ENCODE measurements around the gene PCK2. TPM values are rescaled to one million over a fixed set of nuclear protein-coding genes. Genes with fewer than 3 reads are reported as not detected.

The PCK2 gene
- polyA plus RNA-seq, 2 of the 4 experiments (the other 2 are of a cell fraction): 16.9 to 60.2 TPM

DNA sequence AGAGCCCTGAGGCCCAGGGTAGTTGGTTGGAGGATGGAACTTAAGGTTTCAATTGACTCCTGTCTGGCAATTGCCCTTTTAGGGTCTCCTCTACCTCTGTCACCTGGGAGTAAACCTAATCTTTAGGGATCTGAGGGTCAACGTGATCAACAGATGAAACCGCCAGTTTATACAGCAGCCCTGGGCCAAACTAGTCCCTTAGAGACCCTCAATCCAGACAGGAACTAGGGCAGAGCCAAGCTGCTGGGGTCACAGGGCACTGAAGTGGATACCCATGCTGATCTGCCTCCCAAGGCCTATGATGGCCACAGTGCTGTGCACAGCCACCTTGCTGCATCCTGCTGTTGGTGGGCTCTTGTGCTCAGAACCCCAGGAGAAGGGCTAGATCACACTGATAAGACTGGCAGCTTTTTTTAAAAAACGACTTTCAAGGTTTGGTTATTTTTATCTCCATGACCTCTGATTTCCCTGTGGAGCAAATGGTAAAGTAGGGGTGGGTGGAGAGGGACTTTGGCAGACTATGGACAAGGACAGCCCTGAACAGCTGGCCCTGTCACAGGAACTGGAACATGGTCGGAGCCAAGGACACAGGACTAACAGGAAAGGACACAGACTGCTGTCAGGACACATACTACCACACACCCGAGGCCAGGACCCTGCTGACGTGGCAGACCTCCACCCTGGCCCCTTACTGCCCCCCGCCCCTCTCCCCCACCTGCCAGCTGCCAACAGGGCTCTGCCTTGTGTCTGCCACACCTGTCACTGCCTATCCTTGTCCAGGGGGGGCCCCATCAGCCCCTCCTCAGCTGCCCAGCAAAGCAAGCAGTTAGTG, 36.8 kb downstream of the PCK2 start:
- WGBS (ENCODE audit: missing lambda C conversion rate): 50% methylated on average over 5 of the region's 7 CpGs
- ATAC-seq (no peak), DNase-seq (ENCODE audit: low read depth in 1 of 2, low spot score in 1 of 2) (no peak), FAIRE-seq (no peak)
- H3K4me2 ChIP-seq: no peak overlapping the region
- ChIA-PET POLR2A (no interaction called here), CTCF (interaction anchor here (0.7 to 2.4 kb wide), 4 partner anchors 10 to 30 kb away, joined by 4 to 8 read pairs (median 4); partner anchors contain the start of genes IRF9 and NRL)
- no peak overlapping the region for H3K27ac ChIP-seq
- peaks cover 5% of the 10 kb centered on the region; the same call in 1 of the 3 replicates for H3K4me1 ChIP-seq
- H3K4me3 ChIP-seq: no peak overlapping the region
- no peaks in the 10 kb centered on the region for H3K9me3 ChIP-seq
- TF ChIP-seq, protein P1, sequence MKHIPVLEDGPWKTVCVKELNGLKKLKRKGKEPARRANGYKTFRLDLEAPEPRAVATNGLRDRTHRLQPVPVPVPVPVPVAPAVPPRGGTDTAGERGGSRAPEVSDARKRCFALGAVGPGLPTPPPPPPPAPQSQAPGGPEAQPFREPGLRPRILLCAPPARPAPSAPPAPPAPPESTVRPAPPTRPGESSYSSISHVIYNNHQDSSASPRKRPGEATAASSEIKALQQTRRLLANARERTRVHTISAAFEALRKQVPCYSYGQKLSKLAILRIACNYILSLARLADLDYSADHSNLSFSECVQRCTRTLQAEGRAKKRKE (CRISPR knock-in tag; IDR thresholded peaks at IDR 0.05; ENCODE audit: low read depth): no peak
- TF ChIP-seq HOXB13 (CRISPR knock-in tag; IDR thresholded peaks at IDR 0.05; ENCODE audit: low read depth) (no peak), SMC3 (IDR thresholded peaks at IDR 0.05) (no peak), POLR2AphosphoS2 (conservative IDR thresholded peaks at IDR 0.05; ENCODE audit: low read length) (no peak), JUN (IDR thresholded peaks at IDR 0.05) (no peak), ZSCAN20 (CRISPR knock-in tag; IDR thresholded peaks at IDR 0.05) (no peak), RNF2 (IDR thresholded peaks at IDR 0.05; ENCODE audit: borderline replicate concordance, low read depth) (no peak), BHLHE40 (IDR thresholded peaks at IDR 0.05; ENCODE audit: low read depth, low read length) (no peak), PHF8 (IDR thresholded peaks at IDR 0.05; ENCODE audit: borderline replicate concordance, low read depth) (no peak), RAD21 (conservative IDR thresholded peaks at IDR 0.05 in 1 of 2, IDR thresholded peaks at IDR 0.05 in 1 of 2) (no peak), CEBPB (IDR thresholded peaks at IDR 0.05) (no peak), EP300 (IDR thresholded peaks at IDR 0.05) (no peak), SREBF2 (IDR thresholded peaks at IDR 0.05) (no peak)
- TF ChIP-seq, protein P2, sequence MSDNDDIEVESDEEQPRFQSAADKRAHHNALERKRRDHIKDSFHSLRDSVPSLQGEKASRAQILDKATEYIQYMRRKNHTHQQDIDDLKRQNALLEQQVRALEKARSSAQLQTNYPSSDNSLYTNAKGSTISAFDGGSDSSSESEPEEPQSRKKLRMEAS (IDR thresholded peaks at IDR 0.05): no peak

- FAIRE-seq (no peak), ATAC-seq (no peak), DNase-seq (ENCODE audit: low read depth in 1 of 2, low spot score in 1 of 2) (no peak)
- peaks cover 5% of the 10 kb centered on the region; the same call in 2 of the 3 replicates for H3K4me1 ChIP-seq
- ChIA-PET POLR2A (no interaction called here), CTCF (interaction anchor here (1.3 to 2.4 kb wide), 3 partner anchors 10 to 23 kb away, joined by 4 to 8 read pairs (median 5); partner anchors contain the start of gene NRL)
- no peak overlapping the region for H3K27ac ChIP-seq
- no peak overlapping the region for H3K4me2 ChIP-seq
- 82% methylated on average over 10 of the region's 15 CpGs for WGBS (ENCODE audit: missing lambda C conversion rate)
- TF ChIP-seq PHF8 (IDR thresholded peaks at IDR 0.05; ENCODE audit: borderline replicate concordance, low read depth) (no peak), GATA3 (IDR thresholded peaks at IDR 0.05; ENCODE audit: borderline replicate concordance) (no peak)
- no peaks in the 10 kb centered on the region for H3K9me3 ChIP-seq
- no peak overlapping the region for H3K4me3 ChIP-seq
Measured at GRCh38 chr14:24131549-24131966, 37.4 kb downstream of the PCK2 start.

GRCh38 chr14:24132061-24132685, 38.1 kb downstream of the PCK2 start:
- Histone ChIP-seq H3K4me2 (no peak overlapping the region), H3K4me1 (peaks cover 11% of the 10 kb centered on the region; the same call in 2 of the 3 replicates), H3K27ac (no peak overlapping the region), H3K4me3 (no peak overlapping the region), H3K9me3 (no peaks in the 10 kb centered on the region)
- CTCF ChIA-PET: interaction anchor here (1.3 to 2.4 kb wide), 4 partner anchors 11 to 574 kb away, joined by 3 to 8 read pairs (median 4); partner anchors contain the start of gene NRL
- POLR2A ChIA-PET: interaction anchor here (1.7 kb wide), 1 partner anchor 9 kb away, joined by 4 read pairs; the partner anchor contains the start of gene EMC9
- ATAC-seq (no peak), DNase-seq (ENCODE audit: low read depth in 1 of 2, low spot score in 1 of 2) (no peak), FAIRE-seq (no peak)
- TF ChIP-seq RFX5 (IDR thresholded peaks at IDR 0.05): no peak
- TF ChIP-seq ZNF302 (CRISPR knock-in tag; IDR thresholded peaks at IDR 0.05): no peak
- no peak for TF ChIP-seq PHF8 (IDR thresholded peaks at IDR 0.05; ENCODE audit: borderline replicate concordance, low read depth)
- TF ChIP-seq, protein P1 (CRISPR knock-in tag; IDR thresholded peaks at IDR 0.05; ENCODE audit: low read depth): no peak
- TF ChIP-seq RCOR1 (IDR thresholded peaks at IDR 0.05; ENCODE audit: low read depth, low read length): no peak
- no peak for TF ChIP-seq POLR2AphosphoS2 (conservative IDR thresholded peaks at IDR 0.05; ENCODE audit: low read length)
- no peak for TF ChIP-seq EHF (CRISPR knock-in tag; IDR thresholded peaks at IDR 0.05)
- no peak for TF ChIP-seq CBX8 (IDR thresholded peaks at IDR 0.05)
- no peak for TF ChIP-seq TFCP2L1 (CRISPR knock-in tag; IDR thresholded peaks at IDR 0.05)
- TF ChIP-seq HEYL (CRISPR knock-in tag; IDR thresholded peaks at IDR 0.05): no peak
- TF ChIP-seq POLR2A (IDR thresholded peaks at IDR 0.05; ENCODE audit: low read length): no peak
- TF ChIP-seq RAD21 (conservative IDR thresholded peaks at IDR 0.05 in 1 of 2, IDR thresholded peaks at IDR 0.05 in 1 of 2): no peak
- 92% methylated on average over 13 of the region's 24 CpGs for WGBS (ENCODE audit: missing lambda C conversion rate)

All from A549 (cell line).